ENCODE data around the gene USP17L13.
"Not testable (repeated sequence)": the region's sequence is repeated elsewhere in the genome, so short reads cannot be mapped to it uniquely, and the experiment has no call there.

The USP17L13 gene, protein sequence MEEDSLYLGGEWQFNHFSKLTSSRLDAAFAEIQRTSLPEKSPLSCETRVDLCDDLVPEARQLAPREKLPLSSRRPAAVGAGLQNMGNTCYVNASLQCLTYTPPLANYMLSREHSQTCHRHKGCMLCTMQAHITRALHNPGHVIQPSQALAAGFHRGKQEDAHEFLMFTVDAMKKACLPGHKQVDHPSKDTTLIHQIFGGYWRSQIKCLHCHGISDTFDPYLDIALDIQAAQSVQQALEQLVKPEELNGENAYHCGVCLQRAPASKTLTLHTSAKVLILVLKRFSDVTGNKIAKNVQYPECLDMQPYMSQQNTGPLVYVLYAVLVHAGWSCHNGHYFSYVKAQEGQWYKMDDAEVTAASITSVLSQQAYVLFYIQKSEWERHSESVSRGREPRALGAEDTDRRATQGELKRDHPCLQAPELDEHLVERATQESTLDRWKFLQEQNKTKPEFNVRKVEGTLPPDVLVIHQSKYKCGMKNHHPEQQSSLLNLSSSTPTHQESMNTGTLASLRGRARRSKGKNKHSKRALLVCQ

DNA sequence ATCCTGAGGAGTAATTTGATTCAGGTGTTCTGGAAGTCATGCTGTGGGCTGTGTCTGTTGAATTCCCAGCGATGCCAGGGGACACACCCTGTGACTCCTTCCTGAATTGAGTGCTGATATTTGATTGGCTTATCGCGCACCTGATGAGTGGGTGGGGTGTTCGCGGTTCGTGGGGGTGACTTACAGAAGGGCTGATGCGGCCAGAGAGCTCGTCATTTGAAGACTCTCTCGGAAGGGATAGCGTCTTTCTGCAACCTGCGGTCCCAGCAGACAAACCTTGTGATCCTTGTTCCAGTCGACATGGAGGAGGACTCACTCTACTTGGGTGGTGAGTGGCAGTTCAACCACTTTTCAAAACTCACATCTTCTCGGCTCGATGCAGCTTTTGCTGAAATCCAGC lies at the start of gene USP17L13:
Gene USP17L13 (plus strand): TSS at position 301 of the 400 bp plus-strand sequence. CDS start 0 bp downstream, at position 301.
- FAIRE-seq, result not testable (repeated sequence)

DNA sequence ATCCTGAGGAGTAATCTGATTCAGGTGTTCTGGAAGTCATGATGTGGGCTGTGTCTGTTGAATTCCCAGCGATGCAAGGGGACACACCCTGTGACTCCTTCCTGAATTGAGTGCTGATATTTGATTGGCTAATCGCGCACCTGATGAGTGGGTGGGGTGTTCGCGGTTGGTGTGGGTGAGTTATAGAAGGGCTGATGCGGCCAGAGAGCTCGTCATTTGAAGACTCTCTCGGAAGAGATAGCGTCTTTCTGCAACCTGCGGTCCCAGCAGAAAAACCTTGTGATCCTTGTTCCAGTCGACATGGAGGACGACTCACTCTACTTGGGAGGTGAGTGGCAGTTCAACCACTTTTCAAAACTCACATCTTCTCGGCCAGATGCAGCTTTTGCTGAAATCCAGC lies 14.3 kb upstream of the USP17L13 start, which contains the start of gene USP17L10:
Gene USP17L10 (plus strand): TSS at position 301 of the 400 bp plus-strand sequence. CDS start 0 bp downstream, at position 301.
- not testable (repeated sequence) for FAIRE-seq

DNA sequence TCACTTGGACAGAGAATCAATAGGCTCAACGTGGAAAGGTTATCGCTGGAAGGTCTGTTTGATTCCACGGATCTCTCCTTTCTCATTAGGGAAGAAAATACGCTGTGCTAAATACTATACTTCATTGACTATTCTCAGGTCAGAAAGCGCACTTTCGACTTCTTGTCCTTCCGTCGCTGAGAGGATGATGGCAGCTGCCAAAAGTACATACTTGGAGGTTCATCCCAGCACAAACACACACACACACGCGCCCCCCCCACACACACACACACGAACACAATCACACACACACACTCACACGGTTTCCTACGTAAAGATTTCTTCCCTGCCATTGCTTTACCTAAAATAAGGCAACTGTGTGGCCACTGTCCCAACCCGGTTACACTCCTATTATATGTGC lies 10.0 kb upstream of the USP17L13 start:
- FAIRE-seq, result not testable (repeated sequence)

DNA sequence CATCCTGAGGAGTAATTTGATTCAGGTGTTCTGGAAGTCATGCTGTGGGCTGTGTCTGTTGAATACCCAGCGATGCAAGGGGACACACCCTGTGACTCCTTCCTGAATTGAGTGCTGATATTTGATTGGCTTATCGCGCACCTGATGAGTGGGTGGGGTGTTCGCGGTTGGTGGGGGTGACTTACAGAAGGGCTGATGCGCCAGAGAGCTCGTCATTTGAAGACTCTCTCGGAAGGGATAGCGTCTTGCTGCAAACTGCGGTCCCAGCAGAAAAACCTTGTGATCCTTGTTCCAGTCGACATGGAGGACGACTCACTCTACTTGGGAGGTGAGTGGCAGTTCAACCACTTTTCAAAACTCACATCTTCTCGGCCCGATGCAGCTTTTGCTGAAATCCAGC lies 9.6 kb upstream of the USP17L13 start, which contains the start of gene USP17L11:
Gene USP17L11 (plus strand): TSS at position 301 of the 400 bp plus-strand sequence. CDS start 0 bp downstream, at position 301.
- FAIRE-seq, result not testable (repeated sequence)

DNA sequence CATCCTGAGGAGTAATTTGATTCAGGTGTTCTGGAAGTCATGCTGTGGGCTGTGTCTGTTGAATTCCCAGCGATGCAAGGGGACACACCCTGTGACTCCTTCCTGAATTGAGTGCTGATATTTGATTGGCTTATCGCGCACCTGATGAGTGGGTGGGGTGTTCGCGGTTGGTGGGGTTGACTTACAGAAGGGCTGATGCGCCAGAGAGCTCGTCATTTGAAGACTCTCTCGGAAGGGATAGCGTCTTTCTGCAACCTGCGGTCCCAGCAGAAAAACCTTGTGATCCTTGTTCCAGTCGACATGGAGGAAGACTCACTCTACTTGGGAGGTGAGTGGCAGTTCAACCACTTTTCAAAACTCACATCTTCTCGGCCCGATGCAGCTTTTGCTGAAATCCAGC lies 4.8 kb upstream of the USP17L13 start, which contains the start of gene USP17L12:
Gene USP17L12 (plus strand): TSS at position 301 of the 400 bp plus-strand sequence. CDS start 0 bp downstream, at position 301.
- FAIRE-seq, result not testable (repeated sequence)

DNA sequence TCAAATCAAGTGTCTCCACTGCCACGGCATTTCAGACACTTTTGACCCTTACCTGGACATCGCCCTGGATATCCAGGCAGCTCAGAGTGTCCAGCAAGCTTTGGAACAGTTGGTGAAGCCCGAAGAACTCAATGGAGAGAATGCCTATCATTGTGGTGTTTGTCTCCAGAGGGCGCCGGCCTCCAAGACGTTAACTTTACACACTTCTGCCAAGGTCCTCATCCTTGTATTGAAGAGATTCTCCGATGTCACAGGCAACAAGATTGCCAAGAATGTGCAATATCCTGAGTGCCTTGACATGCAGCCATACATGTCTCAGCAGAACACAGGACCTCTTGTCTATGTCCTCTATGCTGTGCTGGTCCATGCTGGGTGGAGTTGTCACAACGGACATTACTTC lies 5.6 kb downstream of the USP17L13 start:
- FAIRE-seq, result not testable (repeated sequence)

DNA sequence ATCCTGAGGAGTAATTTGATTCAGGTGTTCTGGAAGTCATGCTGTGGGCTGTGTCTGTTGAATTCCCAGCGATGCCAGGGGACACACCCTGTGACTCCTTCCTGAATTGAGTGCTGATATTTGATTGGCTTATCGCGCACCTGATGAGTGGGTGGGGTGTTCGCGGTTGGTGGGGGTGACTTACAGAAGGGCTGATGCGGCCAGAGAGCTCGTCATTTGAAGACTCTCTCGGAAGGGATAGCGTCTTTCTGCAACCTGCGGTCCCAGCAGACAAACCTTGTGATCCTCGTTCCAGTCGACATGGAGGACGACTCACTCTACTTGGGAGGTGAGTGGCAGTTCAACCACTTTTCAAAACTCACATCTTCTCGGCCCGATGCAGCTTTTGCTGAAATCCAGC lies 9.4 kb downstream of the USP17L13 start, which contains the start of gene USP17L15:
Gene USP17L15 (plus strand): TSS at position 301 of the 400 bp plus-strand sequence. CDS start 0 bp downstream, at position 301.
- FAIRE-seq, result not testable (repeated sequence)

DNA sequence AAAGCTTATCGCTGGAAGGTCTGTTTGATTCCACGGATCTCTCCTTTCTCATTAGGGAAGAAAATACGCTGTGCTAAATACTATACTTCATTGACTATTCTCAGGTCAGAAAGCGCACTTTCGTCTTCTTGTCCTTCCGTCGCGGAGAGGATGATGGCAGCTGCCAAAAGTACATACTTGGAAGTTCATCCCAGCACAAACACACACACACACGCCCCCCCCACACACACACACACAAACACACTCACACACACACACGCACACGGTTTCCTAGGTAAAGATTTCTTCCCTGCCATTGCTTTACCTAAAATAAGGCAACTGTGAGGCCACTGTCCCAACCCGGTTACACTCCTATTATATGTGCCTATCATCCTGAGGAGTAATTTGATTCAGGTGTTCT lies 13.8 kb downstream of the USP17L13 start:
- not testable (repeated sequence) for FAIRE-seq

DNA sequence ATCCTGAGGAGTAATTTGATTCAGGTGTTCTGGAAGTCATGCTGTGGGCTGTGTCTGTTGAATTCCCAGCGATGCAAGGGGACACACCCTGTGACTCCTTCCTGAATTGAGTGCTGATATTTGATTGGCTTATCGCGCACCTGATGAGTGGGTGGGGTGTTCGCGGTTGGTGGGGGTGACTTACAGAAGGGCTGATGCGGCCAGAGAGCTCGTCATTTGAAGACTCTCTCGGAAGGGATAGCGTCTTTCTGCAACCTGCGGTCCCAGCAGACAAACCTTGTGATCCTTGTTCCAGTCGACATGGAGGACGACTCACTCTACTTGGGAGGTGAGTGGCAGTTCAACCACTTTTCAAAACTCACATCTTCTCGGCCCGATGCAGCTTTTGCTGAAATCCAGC lies 18.9 kb downstream of the USP17L13 start, which contains the start of gene USP17L17:
Gene USP17L17 (plus strand): TSS at position 301 of the 400 bp plus-strand sequence. CDS start 0 bp downstream, at position 301.
- not testable (repeated sequence) for FAIRE-seq

DNA sequence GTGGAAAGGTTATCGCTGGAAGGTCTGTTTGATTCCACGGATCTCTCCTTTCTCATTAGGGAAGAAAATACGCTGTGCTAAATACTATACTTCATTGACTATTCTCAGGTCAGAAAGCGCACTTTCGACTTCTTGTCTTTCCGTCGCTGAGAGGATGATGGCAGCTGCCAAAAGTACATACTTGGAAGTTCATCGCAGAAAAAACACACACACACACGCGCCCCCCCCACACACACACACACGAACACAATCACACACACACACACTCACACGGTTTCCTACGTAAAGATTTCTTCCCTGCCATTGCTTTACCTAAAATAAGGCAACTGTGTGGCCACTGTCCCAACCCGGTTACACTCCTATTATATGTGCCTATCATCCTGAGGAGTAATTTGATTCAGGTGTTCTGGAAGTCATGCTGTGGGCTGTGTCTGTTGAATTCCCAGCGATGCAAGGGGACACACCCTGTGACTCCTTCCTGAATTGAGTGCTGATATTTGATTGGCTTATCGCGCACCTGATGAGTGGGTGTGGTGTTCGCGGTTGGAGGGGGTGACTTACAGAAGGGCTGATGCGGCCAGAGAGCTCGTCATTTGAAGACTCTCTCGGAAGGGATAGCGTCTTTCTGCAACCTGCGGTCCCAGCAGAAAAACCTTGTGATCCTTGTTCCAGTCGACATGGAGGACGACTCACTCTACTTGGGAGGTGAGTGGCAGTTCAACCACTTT lies 23.4 kb downstream of the USP17L13 start, which contains the start of gene USP17L18:
Gene USP17L18 (plus strand): TSS at position 678 of the 728 bp plus-strand sequence. CDS start 0 bp downstream, at position 678.
- not testable (repeated sequence) for FAIRE-seq

DNA sequence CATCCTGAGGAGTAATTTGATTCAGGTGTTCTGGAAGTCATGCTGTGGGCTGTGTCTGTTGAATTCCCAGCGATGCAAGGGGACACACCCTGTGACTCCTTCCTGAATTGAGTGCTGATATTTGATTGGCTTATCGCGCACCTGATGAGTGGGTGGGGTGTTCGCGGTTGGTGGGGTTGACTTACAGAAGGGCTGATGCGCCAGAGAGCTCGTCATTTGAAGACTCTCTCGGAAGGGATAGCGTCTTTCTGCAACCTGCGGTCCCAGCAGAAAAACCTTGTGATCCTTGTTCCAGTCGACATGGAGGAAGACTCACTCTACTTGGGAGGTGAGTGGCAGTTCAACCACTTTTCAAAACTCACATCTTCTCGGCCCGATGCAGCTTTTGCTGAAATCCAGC lies 28.4 kb downstream of the USP17L13 start, which contains the start of gene USP17L19:
Gene USP17L19 (plus strand): TSS at position 301 of the 400 bp plus-strand sequence. CDS start 0 bp downstream, at position 301.
- not testable (repeated sequence) for FAIRE-seq

DNA sequence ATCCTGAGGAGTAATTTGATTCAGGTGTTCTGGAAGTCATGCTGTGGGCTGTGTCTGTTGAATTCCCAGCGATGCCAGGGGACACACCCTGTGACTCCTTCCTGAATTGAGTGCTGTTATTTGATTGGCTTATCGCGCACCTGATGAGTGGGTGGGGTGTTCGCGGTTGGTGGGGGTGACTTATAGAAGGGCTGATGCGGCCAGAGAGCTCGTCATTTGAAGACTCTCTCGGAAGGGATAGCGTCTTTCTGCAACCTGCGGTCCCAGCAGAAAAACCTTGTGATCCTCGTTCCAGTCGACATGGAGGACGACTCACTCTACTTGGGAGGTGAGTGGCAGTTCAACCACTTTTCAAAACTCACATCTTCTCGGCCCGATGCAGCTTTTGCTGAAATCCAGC lies 33.1 kb downstream of the USP17L13 start, which contains the start of gene USP17L20:
Gene USP17L20 (plus strand): TSS at position 301 of the 400 bp plus-strand sequence. CDS start 0 bp downstream, at position 301.
- not testable (repeated sequence) for FAIRE-seq

DNA sequence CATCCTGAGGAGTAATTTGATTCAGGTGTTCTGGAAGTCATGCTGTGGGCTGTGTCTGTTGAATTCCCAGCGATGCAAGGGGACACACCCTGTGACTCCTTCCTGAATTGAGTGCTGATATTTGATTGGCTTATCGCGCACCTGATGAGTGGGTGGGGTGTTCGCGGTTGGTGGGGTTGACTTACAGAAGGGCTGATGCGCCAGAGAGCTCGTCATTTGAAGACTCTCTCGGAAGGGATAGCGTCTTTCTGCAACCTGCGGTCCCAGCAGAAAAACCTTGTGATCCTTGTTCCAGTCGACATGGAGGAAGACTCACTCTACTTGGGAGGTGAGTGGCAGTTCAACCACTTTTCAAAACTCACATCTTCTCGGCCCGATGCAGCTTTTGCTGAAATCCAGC lies 37.9 kb downstream of the USP17L13 start, which contains the start of gene USP17L21:
Gene USP17L21 (plus strand): TSS at position 301 of the 400 bp plus-strand sequence. CDS start 0 bp downstream, at position 301.
- FAIRE-seq, result not testable (repeated sequence)

DNA sequence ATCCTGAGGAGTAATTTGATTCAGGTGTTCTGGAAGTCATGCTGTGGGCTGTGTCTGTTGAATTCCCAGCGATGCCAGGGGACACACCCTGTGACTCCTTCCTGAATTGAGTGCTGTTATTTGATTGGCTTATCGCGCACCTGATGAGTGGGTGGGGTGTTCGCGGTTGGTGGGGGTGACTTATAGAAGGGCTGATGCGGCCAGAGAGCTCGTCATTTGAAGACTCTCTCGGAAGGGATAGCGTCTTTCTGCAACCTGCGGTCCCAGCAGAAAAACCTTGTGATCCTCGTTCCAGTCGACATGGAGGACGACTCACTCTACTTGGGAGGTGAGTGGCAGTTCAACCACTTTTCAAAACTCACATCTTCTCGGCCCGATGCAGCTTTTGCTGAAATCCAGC lies 42.6 kb downstream of the USP17L13 start, which contains the start of gene USP17L22:
Gene USP17L22 (plus strand): TSS at position 301 of the 400 bp plus-strand sequence. CDS start 0 bp downstream, at position 301.
- FAIRE-seq, result not testable (repeated sequence)

DNA sequence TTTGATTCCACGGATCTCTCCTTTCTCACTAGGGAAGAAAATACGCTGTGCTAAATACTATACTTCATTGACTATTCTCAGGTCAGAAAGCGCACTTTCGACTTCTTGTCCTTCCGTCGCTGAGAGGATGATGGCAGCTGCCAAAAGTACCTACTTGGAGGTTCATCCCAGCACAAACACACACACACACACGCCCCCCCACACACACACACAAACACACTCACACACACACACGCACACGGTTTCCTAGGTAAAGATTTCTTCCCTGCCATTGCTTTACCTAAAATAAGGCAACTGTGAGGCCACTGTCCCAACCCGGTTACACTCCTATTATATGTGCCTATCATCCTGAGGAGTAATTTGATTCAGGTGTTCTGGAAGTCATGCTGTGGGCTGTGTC lies 47.0 kb downstream of the USP17L13 start:
- not testable (repeated sequence) for FAIRE-seq

All from TTC549 (cell line).